GM12801 (cell line): ENCODE data around the gene SLC38A9.

ENCODE experiments used
- TF ChIP-seq, protein P1 (sequence below): IDR thresholded peaks from one replicate; pipeline ENCODE4 v1.5.1; 2011; ENCODE audit warnings: control low read depth; ENCODE audit not compliant: insufficient read length; ENCODE audit errors: extremely low read depth

Gene SLC38A9

DNA sequence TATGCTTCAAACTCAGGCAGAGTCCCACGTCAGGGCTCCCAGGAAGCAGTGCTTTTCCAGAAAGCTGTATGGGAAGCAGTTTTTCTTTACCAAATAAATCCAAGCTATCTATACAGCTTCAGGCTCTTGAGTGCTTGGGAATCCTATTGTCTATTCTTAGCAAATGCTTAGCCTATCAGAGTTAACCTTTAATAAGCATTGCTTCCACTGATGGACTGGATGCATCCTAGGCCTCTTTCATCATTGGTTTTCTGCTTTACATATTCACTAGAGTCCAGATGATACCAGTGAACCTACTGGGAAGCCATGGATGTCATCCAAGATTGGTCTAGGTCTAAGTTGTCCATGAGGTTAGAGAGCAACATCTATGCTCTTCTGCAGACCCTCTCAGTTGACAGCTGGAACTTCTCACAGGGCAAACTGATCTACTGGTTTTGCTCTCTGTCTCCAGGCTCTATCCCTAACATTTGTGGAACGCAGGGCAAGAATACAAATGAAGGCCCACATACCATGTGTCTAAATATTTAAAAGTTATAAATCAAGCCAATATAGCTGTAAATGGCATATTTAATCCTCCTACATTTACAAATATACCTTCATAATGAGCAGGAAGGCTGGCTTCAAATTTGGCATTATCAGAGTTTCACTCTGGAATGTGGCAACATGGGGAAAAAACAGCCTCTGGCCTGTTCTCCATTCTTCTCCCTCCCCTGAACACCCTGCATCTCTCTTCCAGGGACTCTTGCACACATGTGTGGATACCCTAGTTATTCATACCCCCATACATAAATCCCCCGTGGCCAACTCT is 127.5 kb downstream of the SLC38A9 start:
- TF ChIP-seq, protein P1, sequence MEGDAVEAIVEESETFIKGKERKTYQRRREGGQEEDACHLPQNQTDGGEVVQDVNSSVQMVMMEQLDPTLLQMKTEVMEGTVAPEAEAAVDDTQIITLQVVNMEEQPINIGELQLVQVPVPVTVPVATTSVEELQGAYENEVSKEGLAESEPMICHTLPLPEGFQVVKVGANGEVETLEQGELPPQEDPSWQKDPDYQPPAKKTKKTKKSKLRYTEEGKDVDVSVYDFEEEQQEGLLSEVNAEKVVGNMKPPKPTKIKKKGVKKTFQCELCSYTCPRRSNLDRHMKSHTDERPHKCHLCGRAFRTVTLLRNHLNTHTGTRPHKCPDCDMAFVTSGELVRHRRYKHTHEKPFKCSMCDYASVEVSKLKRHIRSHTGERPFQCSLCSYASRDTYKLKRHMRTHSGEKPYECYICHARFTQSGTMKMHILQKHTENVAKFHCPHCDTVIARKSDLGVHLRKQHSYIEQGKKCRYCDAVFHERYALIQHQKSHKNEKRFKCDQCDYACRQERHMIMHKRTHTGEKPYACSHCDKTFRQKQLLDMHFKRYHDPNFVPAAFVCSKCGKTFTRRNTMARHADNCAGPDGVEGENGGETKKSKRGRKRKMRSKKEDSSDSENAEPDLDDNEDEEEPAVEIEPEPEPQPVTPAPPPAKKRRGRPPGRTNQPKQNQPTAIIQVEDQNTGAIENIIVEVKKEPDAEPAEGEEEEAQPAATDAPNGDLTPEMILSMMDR: no peak

DNA sequence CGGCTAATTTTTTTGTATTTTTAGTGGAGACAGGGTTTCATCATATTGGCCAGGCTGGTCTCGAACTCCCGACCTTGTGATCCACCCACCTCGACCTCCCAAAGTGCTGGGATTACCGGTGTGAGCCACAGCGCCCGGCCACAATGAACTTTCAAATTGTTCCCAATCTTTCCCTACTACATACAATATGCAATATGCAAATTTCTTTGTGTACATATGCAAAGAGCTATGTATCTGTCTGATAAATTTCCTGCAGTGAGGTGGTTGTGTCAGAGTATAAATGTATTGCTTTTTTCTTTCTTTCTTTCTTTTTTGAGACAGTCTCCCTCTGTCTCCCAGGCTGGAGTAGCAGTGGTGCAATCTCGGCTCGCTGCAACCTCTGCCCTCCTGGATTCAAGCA is 128.5 kb downstream of the SLC38A9 start:
- TF ChIP-seq, protein P1: no peak

DNA sequence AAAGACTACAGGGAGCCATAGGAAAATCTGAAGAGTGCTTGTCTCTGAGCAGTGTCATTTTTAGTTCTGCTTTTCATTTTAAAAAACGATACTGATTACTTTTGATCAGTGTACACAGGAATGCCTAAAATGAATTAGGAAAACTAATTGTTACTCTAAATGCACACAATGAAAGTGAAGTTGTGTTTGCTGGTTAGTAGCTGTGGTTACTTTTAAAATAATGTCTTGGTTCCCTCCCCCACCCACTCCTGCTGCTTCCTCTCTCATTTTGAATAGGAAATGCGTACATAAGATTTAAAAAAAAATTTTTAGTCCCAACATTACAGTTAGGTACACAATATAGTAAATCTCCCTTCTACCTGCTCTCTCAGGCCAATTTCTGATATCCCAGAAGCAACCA is 129.9 kb downstream of the SLC38A9 start:
- TF ChIP-seq, protein P1: no peak

DNA sequence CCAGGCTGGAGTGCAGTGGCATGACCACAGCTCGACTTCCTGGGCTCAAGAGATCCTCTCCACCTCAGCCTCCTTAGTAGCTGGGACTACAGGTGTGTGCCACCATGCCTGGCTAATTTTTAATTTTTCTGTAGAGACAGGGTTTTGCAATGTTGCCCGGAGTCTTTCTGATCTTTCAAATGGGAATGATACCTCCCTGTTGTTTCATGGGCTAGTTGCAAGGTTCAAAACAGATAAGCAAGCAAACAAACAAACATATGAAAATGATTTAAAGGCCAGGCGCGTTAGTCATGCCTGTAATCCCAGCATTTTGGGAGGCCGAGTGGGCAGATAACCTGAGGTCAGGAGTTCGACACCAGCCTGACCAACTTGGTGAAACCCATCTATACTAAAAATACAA is 132.1 kb downstream of the SLC38A9 start:
- TF ChIP-seq, protein P1: no peak

DNA sequence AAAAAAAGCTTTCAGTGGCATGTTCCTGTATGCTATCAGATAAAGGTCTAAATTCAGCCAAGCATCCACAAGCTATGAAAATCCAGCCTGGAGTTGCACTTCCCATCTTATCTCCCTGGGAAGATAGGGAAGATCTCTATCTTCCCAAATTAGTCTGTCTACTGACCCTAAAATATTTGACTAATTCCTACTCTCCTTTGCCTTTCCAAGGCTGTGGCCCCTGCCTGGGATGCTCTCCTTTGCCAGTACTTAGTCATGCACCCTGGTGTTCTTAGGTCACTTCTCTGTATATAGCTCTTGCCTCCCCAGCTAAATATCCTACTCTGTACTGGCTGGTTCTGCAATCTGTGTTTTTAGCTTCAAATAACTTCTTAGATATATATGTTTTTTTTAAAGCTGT is 133.4 kb downstream of the SLC38A9 start:
- TF ChIP-seq, protein P1: no peak

DNA sequence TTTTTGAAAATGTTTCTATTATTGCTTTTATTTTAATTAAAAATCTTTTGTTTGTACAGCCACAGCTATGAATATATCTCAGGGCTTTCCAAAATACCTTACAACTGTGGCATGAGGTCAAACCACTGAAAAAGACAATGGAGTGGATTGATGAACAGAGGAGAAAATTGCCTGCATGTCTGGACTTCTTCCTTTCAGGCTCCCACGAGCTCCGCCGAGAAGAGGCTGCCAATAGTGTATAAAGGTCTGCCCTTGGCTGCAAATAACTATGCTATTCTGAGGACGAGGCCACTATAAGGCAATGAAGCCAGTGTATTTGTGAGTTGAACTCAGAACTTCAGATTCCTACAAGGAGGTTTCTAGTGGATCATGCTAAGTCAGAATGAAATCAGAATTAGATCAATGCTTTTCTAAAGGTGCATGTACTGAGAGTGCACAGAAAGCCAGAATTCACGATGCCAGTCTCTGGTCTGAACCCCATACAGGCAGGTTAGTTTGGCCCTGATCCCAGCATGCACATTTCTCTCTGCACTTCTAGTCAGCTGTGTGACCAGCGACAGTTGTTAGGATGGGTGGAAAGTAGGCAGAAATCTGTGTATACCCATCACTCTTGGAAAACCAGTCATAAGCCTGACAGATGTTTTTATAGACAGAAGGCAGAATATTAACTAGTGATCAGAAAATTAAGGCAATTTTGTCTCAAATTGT is 134.6 kb downstream of the SLC38A9 start:
- TF ChIP-seq, protein P1: no peak

DNA sequence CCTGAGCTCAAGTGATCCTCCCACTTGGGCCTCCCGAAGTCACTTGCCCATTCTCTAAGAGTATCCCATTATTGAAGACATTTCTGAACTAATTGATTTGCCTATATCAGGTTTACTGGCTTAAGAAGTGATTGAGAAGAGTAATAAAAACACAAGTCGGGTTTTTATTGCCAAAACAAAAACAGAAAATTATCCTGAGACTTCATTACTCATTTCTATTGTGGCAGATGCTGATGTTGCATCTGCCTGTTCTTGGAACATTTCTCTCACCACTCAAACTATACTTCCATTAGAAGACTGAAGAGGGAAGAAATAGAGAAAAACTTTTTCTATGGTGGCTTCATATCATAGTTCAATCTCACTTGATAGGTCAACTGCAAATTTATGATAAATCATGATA is 135.5 kb downstream of the SLC38A9 start:
- TF ChIP-seq, protein P1: no peak
